HG03575 (cell line): ENCODE results near the gene DISC1.
"Not testable (repeated sequence)": the region's sequence is repeated elsewhere in the genome, so short reads cannot be mapped to it uniquely, and the experiment has no call there.

Source experiments
- ATAC-seq: cut with Tn5 transposase; IDR thresholded peaks from one replicate; pipeline ENCODE4 v1.9.1; 2021; ENCODE audit not compliant: unreplicated experiment, insufficient number of reproducible peaks, low FRiP score; ENCODE audit errors: extremely low read depth

The DISC1 gene

DNA sequence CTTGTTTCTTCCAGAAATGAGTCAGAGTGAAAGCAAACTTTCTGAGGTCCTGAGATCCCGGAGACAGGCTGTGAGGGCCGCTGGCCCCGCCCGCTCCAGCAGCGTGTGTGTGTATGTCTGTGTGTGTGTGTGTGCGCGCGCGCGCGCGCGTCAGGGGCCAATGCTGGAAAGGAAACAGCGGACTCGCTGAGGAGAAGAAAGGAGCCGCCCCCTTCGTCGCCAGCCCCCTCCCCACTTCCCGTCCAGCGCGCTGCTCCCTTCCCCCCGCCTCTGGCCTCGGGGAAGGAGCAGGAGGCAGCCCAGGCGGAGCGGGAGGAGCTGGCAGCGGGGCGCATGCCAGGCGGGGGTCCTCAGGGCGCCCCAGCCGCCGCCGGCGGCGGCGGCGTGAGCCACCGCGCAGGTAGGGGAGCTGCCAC is at the start of gene DISC1:
Gene DISC1, plus strand, starts transcription at position 256 of the 416 bp plus-strand sequence. Its CDS starts 78 bp downstream, at position 334.
- ATAC-seq, result no peak

DNA sequence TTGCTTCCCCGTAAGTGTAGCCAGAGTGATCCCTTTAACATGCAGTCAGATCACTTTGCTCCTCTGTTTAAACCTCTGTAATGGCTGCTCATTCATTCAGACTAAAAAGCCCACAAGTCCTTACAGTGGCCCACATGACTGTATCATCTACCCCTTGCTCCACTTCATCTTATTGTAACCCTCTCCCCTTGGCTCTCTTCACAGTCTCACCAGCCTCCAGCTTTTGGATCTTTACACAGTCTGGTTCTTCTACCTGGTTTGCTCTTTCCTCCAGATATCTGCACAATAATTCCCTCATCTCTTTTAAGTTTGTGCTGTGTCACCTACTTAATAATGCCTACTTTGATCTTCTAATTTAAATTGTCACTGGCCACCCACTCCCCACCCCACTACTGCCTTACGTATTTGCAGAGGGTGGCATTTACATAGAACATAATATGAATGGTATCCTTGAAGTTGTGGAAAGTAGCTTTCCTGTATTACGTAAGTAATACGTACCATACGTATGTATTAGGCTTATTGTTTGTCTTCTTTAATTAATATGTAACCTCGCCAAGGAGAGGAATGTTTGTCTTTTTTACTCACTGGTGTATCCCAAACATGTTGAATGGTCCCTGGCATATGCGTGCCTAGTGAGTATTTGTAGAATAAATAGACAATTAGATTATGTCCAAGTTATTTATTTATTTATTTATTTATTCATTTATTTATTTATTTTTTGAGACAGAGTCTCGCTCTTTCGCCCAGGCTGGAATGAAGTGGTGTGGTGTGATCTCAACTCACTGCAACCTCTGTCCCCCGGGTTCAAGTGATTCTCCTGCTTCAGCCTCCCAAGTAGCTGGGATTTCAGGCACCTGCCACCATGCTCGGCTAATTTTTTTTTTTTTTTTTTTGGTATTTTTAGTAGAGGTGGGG is 49.5 kb upstream of the DISC1 start:
- no peak for ATAC-seq

DNA sequence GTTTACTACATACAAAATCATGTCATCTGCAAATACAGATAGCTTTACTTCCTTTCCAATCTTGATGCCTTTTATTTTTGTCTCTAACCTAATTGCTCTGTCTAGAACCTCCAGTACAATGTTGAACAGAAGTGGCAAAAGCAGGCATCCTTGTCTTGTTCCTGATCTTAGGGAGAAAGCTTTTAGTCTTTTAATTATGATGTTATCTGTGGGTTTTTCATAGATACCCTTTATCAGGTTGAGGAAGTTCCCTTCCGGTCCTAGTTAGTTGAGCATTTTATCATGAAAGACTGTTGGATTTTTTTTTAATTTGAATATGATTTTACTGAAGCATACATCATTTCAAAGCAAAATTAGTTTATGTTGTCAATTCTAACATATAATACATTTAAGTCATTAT is 45.7 kb upstream of the DISC1 start:
- no peak for ATAC-seq

DNA sequence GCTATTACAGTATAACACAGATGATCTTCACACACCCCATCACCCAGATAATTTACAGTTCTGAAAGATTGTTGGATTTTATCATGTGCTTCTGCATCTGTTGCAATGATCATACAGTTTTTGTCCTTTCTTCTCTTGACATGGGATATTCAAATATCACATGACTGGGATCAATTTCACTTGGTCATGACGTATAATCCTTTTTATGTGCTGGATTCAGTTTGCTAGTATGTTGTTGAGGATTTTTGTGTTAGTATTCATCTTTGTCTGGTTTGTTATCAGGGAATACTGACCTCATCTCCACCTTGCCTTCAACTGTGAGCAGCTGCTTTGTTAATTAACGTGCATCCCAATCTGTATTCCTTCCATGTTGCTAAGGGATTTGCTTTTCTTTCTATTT is 44.7 kb upstream of the DISC1 start:
- no peak for ATAC-seq

- ATAC-seq, result no peak
Measured at GRCh38 chr1:231583376-231583775, 43.2 kb upstream of the DISC1 start.

DNA sequence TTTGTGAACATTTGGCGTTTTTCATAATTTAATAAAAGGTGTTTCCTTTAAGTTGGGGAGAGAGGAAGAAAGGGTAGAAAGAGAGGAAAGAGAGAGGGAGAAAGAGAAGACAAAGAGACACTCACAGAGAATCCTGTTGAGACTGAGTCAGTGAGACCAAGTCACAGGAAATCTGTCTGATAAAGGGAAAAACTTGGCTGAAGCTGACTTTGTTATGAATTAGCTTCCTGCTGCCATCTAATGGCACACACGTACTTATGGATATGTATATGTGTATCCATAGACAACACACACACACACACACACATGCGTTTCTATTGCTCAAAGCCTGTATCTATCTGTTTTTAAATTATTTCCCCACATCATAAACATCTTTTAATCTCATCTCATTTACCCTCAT is 42.5 kb upstream of the DISC1 start:
- ATAC-seq, result no peak

DNA sequence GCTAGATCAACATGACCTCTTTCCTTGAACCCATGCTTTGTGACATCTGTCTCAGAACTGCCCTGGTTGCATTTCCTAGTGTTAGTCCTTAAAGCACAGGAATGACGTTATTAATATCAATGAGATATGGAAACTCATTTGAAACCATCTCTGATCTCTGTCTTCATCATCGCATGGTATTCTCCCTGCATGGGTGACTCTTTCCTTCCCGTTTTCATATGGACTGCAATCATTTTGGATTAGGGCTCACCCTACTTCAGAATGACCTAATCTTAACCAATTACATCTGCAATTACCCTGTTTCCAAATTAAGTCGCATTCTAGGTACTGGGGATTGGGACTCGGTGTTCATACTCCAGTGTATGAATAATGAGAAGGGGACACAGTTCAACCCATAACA is 41.7 kb upstream of the DISC1 start:
- ATAC-seq, result no peak

- no peak for ATAC-seq
Measured at GRCh38 chr1:231590453-231591198, 36.0 kb upstream of the DISC1 start.

DNA sequence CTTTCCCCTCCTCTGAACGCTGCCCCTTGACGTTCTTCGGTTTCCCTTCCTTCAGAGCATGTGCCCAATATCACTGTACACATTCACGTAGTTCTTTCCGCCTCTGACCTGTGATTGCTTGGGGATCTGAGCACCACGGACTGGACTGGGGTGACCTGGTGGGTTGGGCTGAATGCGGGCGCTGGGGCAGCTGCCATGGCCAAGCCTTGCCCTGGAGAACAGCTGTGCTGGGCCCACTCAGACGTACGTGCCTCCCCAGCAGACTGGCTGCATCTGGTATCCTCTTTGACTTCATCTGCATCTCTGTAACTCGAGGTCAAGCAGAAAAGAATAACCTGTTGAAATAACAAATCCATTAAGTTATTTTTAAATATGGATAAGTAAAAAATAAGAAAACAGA is 35.1 kb upstream of the DISC1 start:
- no peak for ATAC-seq

DNA sequence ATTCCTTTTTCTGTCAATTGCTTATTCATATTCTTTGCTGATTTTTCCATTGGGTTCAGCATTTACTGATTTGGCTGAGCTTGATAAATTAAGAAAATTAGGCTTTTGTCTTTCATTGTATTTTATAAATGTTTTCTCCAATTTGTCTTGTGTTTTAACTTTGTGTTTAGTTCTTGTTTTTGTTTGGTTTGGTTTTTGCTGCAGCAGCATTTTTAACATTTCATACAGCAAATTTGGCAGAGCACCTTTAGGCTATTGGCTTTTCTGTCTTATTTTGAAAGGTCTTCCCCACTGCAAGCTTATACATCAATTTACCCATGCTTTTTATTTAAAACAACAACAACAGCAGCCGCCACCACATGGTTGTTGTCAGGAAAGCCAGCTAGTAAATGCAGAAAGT is 33.8 kb upstream of the DISC1 start:
- ATAC-seq, result no peak

DNA sequence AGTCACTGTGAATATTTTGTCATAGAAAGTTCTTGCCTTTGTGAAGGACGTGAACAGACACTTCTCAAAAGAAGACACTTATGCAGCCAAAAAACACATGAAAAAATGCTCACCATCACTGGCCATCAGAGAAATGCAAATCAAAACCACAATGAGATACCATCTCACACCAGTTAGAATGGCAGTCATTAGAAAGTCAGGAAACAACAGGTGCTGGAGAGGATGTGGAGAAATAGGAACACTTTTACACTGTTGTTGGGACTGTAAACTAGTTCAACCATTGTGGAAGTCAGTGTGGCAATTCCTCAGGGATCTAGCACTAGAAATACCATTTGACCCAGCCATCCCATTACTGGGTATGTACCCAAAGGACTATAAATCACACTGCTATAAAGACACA is 33.3 kb upstream of the DISC1 start:
- not testable (repeated sequence) for ATAC-seq

GRCh38 chr1:231594123-231594522 is 32.5 kb upstream of the DISC1 start:
- no peak for ATAC-seq

- ATAC-seq, result no peak
Measured at GRCh38 chr1:231594749-231595148, 31.8 kb upstream of the DISC1 start.

- no peak for ATAC-seq
Measured at GRCh38 chr1:231596337-231596791, 30.2 kb upstream of the DISC1 start.

DNA sequence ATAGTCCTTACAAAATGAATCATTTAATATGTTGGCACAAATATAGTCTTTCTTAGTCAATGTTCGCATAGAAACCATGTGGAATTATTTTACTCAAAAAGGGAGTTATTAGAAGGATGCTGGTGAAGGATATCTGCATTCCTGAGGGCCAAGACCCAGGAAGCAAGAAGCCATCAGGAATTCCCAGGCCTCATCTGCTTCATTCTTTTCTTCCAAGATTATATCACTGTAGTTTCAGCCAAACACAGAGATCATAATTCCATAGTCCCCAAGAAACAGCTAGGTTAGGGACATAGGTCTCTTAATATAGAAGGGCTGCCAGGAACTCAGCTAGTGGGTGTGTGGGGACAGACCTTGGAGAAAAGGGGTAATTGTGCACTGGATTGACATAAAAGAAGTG is 28.6 kb upstream of the DISC1 start:
- ATAC-seq, result no peak

GRCh38 chr1:231600458-231600976 is 26.1 kb upstream of the DISC1 start:
- ATAC-seq, result no peak

- ATAC-seq, result no peak
Measured at GRCh38 chr1:231601824-231602672, 24.5 kb upstream of the DISC1 start.

DNA sequence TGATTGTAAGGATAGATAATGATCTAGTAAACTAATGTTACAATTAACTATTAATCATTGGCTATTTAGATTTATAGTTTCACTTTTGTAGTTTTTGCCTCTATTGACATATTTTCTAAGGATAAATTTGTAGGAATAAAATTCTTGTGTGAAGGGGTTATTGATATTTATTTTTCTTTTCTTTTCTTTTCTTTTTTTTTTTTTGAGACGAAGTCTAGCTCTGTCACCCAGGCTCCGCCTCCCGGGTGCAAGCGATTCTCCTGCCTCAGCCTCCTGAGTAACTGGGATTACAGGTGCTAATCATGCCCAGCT is 24.0 kb upstream of the DISC1 start:
- no peak for ATAC-seq

DNA sequence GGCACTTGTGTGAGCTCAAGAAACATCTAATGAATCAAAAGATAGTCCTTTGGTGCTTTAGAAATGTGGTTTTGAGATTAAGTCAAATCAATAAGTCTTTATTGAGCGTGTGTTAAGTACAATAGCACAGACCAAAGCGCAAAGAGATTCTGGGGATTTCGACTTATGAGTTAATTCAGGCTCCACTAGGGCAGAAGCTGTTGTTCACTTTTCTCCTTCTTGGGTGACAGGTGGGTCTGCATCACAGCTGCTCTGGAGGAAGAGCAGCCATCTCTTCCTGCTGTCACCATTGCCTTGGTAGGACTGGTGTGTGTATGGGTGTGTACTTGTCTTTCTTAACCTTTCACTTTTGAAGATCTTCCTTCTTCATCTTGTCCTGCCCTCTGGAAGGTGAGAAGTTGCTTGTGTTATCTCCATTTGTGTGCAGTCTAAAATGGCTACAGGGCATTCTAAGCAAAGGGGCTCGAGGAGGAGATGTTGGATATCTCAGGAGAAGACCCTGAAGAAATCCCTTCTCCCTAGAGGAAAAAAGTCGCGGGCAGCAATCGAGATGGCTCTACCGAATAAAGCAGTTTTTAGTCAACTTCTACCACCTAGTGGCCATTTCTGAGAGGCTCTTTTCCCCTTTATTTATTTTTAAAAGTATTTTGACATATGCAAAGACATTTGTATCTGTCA is 22.9 kb upstream of the DISC1 start:
- ATAC-seq, result no peak
